ENCODE measurements around the gene ELAVL1. TPM values are rescaled to one million over a fixed set of nuclear protein-coding genes. Genes with fewer than 3 reads are reported as not detected.
A peak's percentile ranks its signal among the peaks of the same experiment; 100 is the strongest.

ELAVL1 gene
- total and polyA plus RNA-seq, 9 of the 15 experiments (the other 6 are each of a cell fraction or from before 2014, with no cell fraction given), result 4.3 to 172 (median 69.2) TPM

- TF ChIP-seq ZMIZ1 (IDR thresholded peaks at IDR 0.05; ENCODE audit: low read depth in 2 of 2, low read length in 2 of 2) (no peak), ZNF253 (CRISPR knock-in tag; conservative IDR thresholded peaks at IDR 0.05) (no peak), RAD51 (IDR thresholded peaks at IDR 0.05; ENCODE audit: borderline replicate concordance, low read depth) (peak; percentile 48; the same call in 1 of the 2 replicates), NCOR1 (IDR thresholded peaks at IDR 0.05) (no peak), TCF3 (CRISPR knock-in tag; IDR thresholded peaks at IDR 0.05) (no peak), JUND (IDR thresholded peaks at IDR 0.05; ENCODE audit: borderline replicate concordance, low read depth, low read length) (0 out of 2 replicates have a peak, but pooled peaks have one; percentile 4), JUND (tag; IDR thresholded peaks at IDR 0.05; ENCODE audit: borderline replicate concordance, low read depth, low read length) (no peak), CCNT2 (IDR thresholded peaks at IDR 0.05; ENCODE audit: borderline replicate concordance, extremely low read depth, insufficient read length, low read depth, low read length) (no peak), TFAM (CRISPR knock-in tag; conservative IDR thresholded peaks at IDR 0.05) (no peak), ZFP91 (CRISPR knock-in tag; IDR thresholded peaks at IDR 0.05) (no peak), HINFP (tag; conservative IDR thresholded peaks at IDR 0.05; ENCODE audit: low read depth) (no peak)
- TF ChIP-seq, protein P1, sequence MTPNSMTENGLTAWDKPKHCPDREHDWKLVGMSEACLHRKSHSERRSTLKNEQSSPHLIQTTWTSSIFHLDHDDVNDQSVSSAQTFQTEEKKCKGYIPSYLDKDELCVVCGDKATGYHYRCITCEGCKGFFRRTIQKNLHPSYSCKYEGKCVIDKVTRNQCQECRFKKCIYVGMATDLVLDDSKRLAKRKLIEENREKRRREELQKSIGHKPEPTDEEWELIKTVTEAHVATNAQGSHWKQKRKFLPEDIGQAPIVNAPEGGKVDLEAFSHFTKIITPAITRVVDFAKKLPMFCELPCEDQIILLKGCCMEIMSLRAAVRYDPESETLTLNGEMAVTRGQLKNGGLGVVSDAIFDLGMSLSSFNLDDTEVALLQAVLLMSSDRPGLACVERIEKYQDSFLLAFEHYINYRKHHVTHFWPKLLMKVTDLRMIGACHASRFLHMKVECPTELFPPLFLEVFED (CRISPR knock-in tag; conservative IDR thresholded peaks at IDR 0.05), result no peak
- TF ChIP-seq, protein P2, sequence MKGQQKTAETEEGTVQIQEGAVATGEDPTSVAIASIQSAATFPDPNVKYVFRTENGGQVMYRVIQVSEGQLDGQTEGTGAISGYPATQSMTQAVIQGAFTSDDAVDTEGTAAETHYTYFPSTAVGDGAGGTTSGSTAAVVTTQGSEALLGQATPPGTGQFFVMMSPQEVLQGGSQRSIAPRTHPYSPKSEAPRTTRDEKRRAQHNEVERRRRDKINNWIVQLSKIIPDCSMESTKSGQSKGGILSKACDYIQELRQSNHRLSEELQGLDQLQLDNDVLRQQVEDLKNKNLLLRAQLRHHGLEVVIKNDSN (CRISPR knock-in tag; IDR thresholded peaks at IDR 0.05), result no peak
- TF ChIP-seq, protein P3, sequence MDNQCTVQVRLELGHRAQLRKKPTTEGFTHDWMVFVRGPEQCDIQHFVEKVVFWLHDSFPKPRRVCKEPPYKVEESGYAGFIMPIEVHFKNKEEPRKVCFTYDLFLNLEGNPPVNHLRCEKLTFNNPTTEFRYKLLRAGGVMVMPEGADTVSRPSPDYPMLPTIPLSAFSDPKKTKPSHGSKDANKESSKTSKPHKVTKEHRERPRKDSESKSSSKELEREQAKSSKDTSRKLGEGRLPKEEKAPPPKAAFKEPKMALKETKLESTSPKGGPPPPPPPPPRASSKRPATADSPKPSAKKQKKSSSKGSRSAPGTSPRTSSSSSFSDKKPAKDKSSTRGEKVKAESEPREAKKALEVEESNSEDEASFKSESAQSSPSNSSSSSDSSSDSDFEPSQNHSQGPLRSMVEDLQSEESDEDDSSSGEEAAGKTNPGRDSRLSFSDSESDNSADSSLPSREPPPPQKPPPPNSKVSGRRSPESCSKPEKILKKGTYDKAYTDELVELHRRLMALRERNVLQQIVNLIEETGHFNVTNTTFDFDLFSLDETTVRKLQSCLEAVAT (IDR thresholded peaks at IDR 0.05), result no peak
- TF ChIP-seq, protein P4, sequence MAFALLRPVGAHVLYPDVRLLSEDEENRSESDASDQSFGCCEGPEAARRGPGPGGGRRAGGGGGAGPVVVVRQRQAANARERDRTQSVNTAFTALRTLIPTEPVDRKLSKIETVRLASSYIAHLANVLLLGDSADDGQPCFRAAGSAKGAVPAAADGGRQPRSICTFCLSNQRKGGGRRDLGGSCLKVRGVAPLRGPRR (CRISPR knock-in tag; IDR thresholded peaks at IDR 0.05), result no peak
These were observed 46.2 kb downstream of the ELAVL1 start (continued) for GRCh38 chr19:7959211-7959610.
